Hepatocyte (in vitro differentiated cells): ENCODE results near the gene LUZP2.

ENCODE experiments used
- CTCF ChIP-seq: fragments of 200-600 bp; sonication (generic); IDR thresholded peaks from 2 replicates; pipeline ENCODE4 v1.5.1; 2016; ENCODE audit warnings: antibody characterized with exemption, mild to moderate bottlenecking; ENCODE audit not compliant: poor library complexity
- EZH2 ChIP-seq: fragments of 200-600 bp; sonication (generic); IDR thresholded peaks from 2 replicates; pipeline ENCODE4 v1.6.1; 2016; ENCODE audit warnings: antibody characterized with exemption, mild to moderate bottlenecking, borderline replicate concordance
- EZH2phosphoT487 ChIP-seq: fragments of 200-600 bp; sonication (generic); IDR thresholded peaks from one replicate; pipeline ENCODE4 v1.6.1; 2018; ENCODE audit warnings: antibody characterized with exemption, mild to moderate bottlenecking, low read depth, moderate library complexity; ENCODE audit not compliant: unreplicated experiment, severe bottlenecking

GRCh38 chr11:25094085-25094802 is 597.4 kb downstream of the LUZP2 start:
- TF ChIP-seq CTCF, result no peak
- TF ChIP-seq EZH2phosphoT487, result no peak
- TF ChIP-seq EZH2, result no peak
